ENCODE results near the gene C19orf38.

DNA sequence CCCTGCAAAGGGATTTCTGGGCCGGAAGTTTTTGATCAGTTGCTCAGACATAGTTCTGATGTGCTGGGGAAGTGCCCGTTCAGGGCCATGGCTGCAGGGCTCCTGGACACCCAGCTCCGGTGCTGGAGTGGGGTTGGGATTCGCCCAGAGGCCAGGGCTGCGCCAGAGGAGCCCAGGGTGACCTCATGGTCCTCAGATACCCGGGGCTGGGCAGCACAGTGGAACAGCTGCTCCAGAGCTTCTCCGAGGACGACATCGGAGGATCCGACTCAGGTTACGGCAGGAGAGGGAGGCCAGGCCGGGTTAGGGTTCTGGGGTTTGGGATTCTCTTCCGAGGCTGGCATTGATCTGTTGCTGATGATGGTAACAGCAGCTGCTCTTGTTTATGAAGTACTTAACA is 44.0 kb downstream of the C19orf38 start:
- TF ChIP-seq, protein P1, sequence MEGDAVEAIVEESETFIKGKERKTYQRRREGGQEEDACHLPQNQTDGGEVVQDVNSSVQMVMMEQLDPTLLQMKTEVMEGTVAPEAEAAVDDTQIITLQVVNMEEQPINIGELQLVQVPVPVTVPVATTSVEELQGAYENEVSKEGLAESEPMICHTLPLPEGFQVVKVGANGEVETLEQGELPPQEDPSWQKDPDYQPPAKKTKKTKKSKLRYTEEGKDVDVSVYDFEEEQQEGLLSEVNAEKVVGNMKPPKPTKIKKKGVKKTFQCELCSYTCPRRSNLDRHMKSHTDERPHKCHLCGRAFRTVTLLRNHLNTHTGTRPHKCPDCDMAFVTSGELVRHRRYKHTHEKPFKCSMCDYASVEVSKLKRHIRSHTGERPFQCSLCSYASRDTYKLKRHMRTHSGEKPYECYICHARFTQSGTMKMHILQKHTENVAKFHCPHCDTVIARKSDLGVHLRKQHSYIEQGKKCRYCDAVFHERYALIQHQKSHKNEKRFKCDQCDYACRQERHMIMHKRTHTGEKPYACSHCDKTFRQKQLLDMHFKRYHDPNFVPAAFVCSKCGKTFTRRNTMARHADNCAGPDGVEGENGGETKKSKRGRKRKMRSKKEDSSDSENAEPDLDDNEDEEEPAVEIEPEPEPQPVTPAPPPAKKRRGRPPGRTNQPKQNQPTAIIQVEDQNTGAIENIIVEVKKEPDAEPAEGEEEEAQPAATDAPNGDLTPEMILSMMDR (IDR thresholded peaks at IDR 0.05; ENCODE audit: low read length), result no peak
- TF ChIP-seq EZH2 (IDR thresholded peaks at IDR 0.05; ENCODE audit: borderline replicate concordance, low read length), result no peak

All from OCI-LY1 (cell line).